Measurements from ENCODE around the gene PARP3.

The PARP3 gene

GRCh38 chr3:51967384-51968169 lies 25.4 kb downstream of the PARP3 start, which contains the start of gene PCBP4:
PCBP4 (minus strand) TSS chr3:51967454; CDS start chr3:51961240, 6,214 bp downstream.
- peak; percentile 56 for DNase-seq

GRCh38 chr3:51968170-51968775 lies 26.1 kb downstream of the PARP3 start:
- DNase-seq = peak; percentile 28

GRCh38 chr3:51968883-51969678 lies 26.9 kb downstream of the PARP3 start:
- no peak for DNase-seq

- no peak for DNase-seq
These were observed 27.7 kb downstream of the PARP3 start for GRCh38 chr3:51969841-51970240.

- no peak for DNase-seq
These were observed 28.6 kb downstream of the PARP3 start for GRCh38 chr3:51970606-51971300.

- no peak for DNase-seq
These were observed 29.2 kb downstream of the PARP3 start for GRCh38 chr3:51971350-51971749.

- DNase-seq = peak; percentile 44
These were observed 32.3 kb downstream of the PARP3 start for GRCh38 chr3:51974277-51974962.

- DNase-seq = peak; percentile 61
These were observed 33.0 kb downstream of the PARP3 start, which contains the start of gene ABHD14A for GRCh38 chr3:51974963-51975851. ABHD14A (plus strand) TSS chr3:51975064; CDS start chr3:51975136, 72 bp downstream.

GRCh38 chr3:51975852-51976549 lies 33.8 kb downstream of the PARP3 start:
- DNase-seq = peak; percentile 77

GRCh38 chr3:51977446-51978142 lies 35.4 kb downstream of the PARP3 start:
- DNase-seq = no peak

- no peak for DNase-seq
These were observed 36.0 kb downstream of the PARP3 start for GRCh38 chr3:51978143-51978502.

- DNase-seq = no peak
These were observed 38.1 kb downstream of the PARP3 start for GRCh38 chr3:51980253-51980652.

GRCh38 chr3:51982352-51982837 lies 40.2 kb downstream of the PARP3 start:
- DNase-seq = peak; percentile 71

GRCh38 chr3:51982838-51983577 lies 40.8 kb downstream of the PARP3 start, which contains the start of gene ACY1:
ACY1 (plus strand) TSS chr3:51983535; CDS start chr3:51984065, 530 bp downstream.
- DNase-seq = peak; percentile 67

GRCh38 chr3:51983578-51984268 lies 41.6 kb downstream of the PARP3 start:
- no peak for DNase-seq

- DNase-seq = no peak
These were observed 42.1 kb downstream of the PARP3 start for GRCh38 chr3:51984269-51984647.

GRCh38 chr3:51985063-51985462 lies 42.9 kb downstream of the PARP3 start:
- DNase-seq = no peak

Measured in NCI-H146 (cell line).